ENCODE results near the gene BEST4.
"Not testable (repeated sequence)": the region's sequence is repeated elsewhere in the genome, so short reads cannot be mapped to it uniquely, and the experiment has no call there.

BEST4 gene

DNA sequence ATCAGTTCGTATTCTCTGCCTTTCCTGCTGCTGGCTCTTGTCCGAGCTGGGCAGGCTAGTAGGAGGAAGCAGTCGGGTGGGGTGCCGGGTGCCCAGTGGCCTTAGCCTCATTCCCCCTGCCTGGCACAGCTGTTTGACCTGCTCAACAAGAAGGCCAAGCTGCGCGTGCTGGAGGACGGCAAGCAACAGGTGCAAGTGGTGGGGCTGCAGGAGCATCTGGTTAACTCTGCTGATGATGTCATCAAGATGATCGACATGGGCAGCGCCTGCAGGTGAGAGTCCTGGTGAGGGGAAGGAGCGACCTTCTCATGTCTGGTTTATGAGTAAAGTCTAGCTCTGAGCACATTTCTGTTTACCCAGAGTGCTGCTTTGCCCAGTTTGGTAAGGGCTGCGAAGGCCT lies 28.9 kb downstream of the BEST4 start:
- no peaks in the 10 kb centered on the region for H3K27me3 Mint-ChIP-seq
- intact Hi-C loops (cut with micrococcal nuclease) = no loop called here
- no peak overlapping the region for H3K27ac Mint-ChIP-seq
- peaks cover 28% of the 10 kb centered on the region for H3K36me3 Mint-ChIP-seq (ENCODE audit: low read depth)
- peaks cover 5% of the 10 kb centered on the region for H3K4me1 Mint-ChIP-seq (ENCODE audit: low read depth)
- H3K9me3 Mint-ChIP-seq = no peaks in the 10 kb centered on the region
- no peak overlapping the region for H3K4me3 Mint-ChIP-seq

DNA sequence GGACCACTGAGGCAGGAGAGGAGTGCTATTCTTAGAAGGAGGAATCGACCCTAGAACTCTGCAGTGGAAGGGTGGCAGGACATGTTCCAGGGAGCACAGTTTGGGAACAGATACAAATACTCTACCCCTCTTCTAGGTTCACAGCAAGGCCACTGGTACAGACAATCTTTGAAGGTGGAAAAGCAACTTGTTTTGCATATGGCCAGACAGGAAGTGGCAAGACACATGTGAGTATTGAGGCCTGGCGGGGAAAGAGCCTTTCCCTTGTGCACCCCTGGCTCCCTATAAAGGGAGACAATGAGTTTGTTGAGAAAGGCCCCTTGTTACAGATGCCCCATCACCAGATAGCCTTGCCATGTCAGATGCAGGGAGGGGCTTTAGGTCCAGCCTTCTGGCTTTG lies 30.6 kb downstream of the BEST4 start:
- H3K9me3 Mint-ChIP-seq = no peaks in the 10 kb centered on the region
- H3K27me3 Mint-ChIP-seq = no peaks in the 10 kb centered on the region
- peaks cover 19% of the 10 kb centered on the region for H3K36me3 Mint-ChIP-seq (ENCODE audit: low read depth)
- intact Hi-C loops (cut with micrococcal nuclease) = no loop called here
- H3K27ac Mint-ChIP-seq = no peak overlapping the region
- peaks cover 5% of the 10 kb centered on the region for H3K4me1 Mint-ChIP-seq (ENCODE audit: low read depth)
- no peak overlapping the region for H3K4me3 Mint-ChIP-seq

DNA sequence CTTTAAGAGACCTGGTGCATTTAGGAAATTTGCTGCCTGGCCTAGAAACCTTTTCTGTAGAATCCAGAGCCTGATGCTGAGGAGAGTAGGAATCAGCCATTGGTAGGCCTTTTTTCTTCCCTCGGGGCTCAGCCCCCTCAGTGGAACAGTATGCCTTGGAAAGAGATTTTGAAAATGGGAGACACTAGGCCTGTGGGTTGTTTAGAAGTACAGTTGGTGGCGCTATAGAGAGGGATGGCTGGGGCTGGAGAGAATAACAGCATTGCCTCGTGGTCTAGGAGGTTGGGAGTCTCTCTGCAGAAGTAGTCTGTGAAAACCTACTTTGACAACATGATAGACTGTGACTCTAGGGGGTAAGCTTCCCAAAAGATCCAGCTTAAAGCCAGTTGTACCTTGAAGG lies 40.1 kb downstream of the BEST4 start:
- H3K4me3 Mint-ChIP-seq = no peak overlapping the region
- no peaks in the 10 kb centered on the region for H3K27me3 Mint-ChIP-seq
- no peaks in the 10 kb centered on the region for H3K36me3 Mint-ChIP-seq (ENCODE audit: low read depth)
- intact Hi-C loops (cut with micrococcal nuclease) = no loop called here
- no peaks in the 10 kb centered on the region for H3K9me3 Mint-ChIP-seq
- peaks cover 2% of the 10 kb centered on the region for H3K4me1 Mint-ChIP-seq (ENCODE audit: low read depth)
- H3K27ac Mint-ChIP-seq = no peak overlapping the region

DNA sequence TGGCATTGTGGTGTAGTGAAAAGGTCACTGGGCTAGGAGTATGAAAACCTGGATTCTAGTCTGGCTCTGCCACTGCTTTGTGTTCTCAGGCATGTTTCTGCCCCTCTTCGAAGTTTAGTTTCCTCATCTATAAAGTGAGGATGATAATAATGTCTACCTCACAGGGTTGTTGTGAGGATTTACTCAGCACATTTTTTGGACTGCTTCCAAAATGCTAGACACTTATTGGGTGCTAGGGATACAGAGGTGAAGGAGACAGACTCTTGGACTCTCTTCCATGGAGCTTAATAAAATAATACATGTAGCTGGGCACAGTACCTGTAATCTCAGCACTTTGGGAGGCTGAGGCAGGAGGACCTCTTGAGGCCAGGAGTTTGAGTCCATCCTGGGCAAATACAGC lies 44.8 kb downstream of the BEST4 start:
- peaks cover 15% of the 10 kb centered on the region for H3K4me1 Mint-ChIP-seq (ENCODE audit: low read depth)
- no peaks in the 10 kb centered on the region for H3K9me3 Mint-ChIP-seq
- no peaks in the 10 kb centered on the region for H3K36me3 Mint-ChIP-seq (ENCODE audit: low read depth)
- H3K27me3 Mint-ChIP-seq = no peaks in the 10 kb centered on the region
- H3K27ac Mint-ChIP-seq = peak overlapping the region; percentile 51
- H3K4me3 Mint-ChIP-seq = no peak overlapping the region
- intact Hi-C loops (cut with micrococcal nuclease) = no loop called here

DNA sequence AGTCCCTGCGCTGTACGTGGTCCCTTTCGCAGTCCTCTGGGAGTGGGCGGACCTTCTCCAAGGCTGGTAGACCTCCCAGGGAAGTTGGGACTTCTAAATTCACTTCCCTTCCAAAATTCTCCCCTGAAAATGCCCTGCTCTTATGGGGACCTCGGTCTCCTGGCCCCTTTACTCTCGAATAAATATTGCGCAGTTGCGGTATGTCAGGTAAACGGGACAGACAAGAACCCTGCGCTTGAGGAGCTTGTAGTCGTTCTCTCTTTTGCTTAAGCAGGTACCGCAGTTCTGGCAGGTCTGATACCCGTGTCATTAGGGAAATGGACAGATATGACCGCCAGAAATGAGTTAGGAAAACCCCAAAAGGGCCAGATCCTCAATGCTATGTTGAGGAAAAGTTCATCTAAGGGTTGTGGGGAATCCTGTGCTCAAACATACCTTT lies 47.8 kb downstream of the BEST4 start:
- Mint-ChIP-seq H3K4me3 (peak overlapping the region; percentile 83), H3K27me3 (no peaks in the 10 kb centered on the region), H3K27ac (peak overlapping the region; percentile 93), H3K9me3 (no peaks in the 10 kb centered on the region), H3K36me3 (ENCODE audit: low read depth) (no peaks in the 10 kb centered on the region), H3K4me1 (ENCODE audit: low read depth) (peaks cover 16% of the 10 kb centered on the region)
- intact Hi-C loops (cut with micrococcal nuclease) = no loop called here

DNA sequence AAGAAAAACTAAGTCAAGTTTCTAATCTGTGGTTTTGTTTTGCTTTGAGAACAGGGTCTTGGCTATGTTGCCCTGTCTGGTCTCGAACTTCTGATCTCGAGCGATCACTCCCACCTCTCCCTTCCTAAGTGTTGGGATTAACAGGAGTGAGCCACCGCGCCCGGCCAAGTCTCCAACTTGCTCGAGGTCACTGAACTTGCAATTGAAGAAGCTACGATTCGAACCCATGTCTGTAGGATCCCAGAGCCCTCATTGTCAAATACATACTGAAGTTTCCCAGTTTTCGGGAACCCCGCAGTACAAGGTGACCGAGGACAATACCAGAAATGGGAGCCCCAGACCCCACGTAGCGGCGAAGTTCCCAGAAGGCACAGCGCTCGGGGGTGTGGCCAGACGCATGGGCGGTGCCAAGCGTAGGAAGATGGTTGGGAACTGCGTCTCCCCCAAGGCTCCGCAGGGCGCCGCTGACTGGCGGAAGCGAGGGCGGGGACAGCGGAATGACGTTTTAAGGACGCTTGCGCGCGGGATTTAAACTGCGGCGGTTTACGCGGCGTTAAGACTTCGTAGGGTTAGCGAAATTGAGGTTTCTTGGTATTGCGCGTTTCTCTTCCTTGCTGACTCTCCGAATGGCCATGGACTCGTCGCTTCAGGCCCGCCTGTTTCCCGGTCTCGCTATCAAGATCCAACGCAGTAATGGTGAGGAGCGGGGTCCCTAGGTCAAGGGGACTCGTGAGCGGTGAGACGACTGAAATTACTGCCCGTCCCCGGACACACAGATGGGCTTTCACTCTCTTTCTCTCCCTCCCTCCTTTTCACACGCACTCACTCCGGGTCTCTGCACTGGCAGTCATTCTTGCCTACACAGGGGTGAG lies 48.4 kb downstream of the BEST4 start, which contains the start of gene KIF2C:
Gene KIF2C, plus strand, starts transcription at position 531 of the 872 bp plus-strand sequence. Its CDS starts 96 bp downstream, at position 627.
- Mint-ChIP-seq H3K9me3 (no peaks in the 10 kb centered on the region), H3K36me3 (ENCODE audit: low read depth) (no peaks in the 10 kb centered on the region), H3K27me3 (no peaks in the 10 kb centered on the region), H3K4me3 (peak within 1 kb of the TSS; percentile 83), H3K27ac (peak within 1 kb of the TSS; percentile 93), H3K4me1 (ENCODE audit: low read depth) (peaks cover 20% of the 10 kb centered on the region)
- intact Hi-C loops (cut with micrococcal nuclease) = loop anchor here (2.0 kb wide), 1 partner anchor 35 kb away; the partner anchor contains the start of gene RPS8

DNA sequence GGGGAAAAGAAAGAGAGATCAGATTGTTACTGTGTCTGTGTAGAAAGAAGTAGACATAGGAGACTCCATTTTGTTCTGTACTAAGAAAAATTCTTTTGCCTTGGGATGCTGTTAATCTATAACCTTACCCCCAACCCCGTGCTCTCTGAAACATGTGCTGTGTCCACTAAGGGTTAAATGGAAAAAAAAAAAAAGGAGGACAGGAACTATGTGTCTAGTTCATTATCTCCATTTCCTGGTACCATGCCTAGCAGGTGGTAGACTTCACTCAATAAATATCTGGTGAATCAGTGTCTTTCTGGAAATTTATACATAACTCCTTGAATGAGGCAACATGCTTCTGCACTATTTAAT lies 49.0 kb downstream of the BEST4 start:
- intact Hi-C loops (cut with micrococcal nuclease) = loop anchor here (2.0 kb wide), 1 partner anchor 36 kb away; the partner anchor contains the start of gene RPS8
- Mint-ChIP-seq H3K27ac (peak overlapping the region; percentile 93), H3K4me3 (peak overlapping the region; percentile 83), H3K4me1 (ENCODE audit: low read depth) (peaks cover 20% of the 10 kb centered on the region)
- not testable (repeated sequence) for H3K36me3 Mint-ChIP-seq (ENCODE audit: low read depth); H3K27me3 Mint-ChIP-seq; H3K9me3 Mint-ChIP-seq

DNA sequence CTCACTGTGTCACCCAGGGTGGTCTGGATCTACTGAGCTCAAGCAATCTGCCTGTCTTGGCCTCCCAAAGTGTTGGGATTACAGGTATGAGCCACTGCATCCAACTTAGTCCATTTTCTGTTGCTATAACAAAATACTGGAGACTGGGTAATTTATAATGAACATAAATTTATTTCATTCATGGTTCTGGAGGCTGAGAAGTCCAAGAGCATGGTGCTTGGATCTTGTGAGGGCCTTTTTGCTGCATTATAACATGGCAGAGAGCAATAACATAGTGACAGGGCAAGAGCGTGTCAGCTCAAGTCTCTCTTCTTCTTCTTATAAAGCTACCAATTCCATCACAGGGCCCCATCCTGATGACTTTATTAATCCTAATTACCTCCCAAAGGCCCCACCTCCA lies 52.0 kb downstream of the BEST4 start:
- no peak overlapping the region for H3K27ac Mint-ChIP-seq
- peaks cover 17% of the 10 kb centered on the region for H3K4me1 Mint-ChIP-seq (ENCODE audit: low read depth)
- no peaks in the 10 kb centered on the region for H3K9me3 Mint-ChIP-seq
- H3K36me3 Mint-ChIP-seq (ENCODE audit: low read depth) = no peaks in the 10 kb centered on the region
- intact Hi-C loops (cut with micrococcal nuclease) = no loop called here
- H3K27me3 Mint-ChIP-seq = no peaks in the 10 kb centered on the region
- no peak overlapping the region for H3K4me3 Mint-ChIP-seq

DNA sequence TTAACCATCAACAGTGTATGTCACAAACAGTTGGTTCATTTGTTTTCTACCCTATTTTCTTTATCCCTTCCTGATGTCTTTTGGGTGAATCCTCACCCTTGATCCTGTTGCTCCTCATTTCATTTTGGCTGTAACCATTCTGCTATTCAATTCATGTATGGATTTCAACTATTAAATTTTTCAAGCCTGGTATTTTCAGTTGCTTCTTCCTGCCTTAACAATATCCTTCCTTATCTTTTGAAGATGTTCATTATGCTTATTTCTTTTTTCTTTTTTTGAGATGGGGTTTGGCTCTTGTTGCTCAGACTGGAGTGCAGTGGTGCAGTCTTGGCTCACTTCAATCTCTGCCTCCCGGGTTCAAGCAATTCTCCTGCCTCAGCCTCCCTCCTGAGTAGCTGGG lies 54.2 kb downstream of the BEST4 start:
- no peaks in the 10 kb centered on the region for H3K36me3 Mint-ChIP-seq (ENCODE audit: low read depth)
- H3K4me3 Mint-ChIP-seq = no peak overlapping the region
- peaks cover 18% of the 10 kb centered on the region for H3K4me1 Mint-ChIP-seq (ENCODE audit: low read depth)
- intact Hi-C loops (cut with micrococcal nuclease) = loop anchor here (5.0 kb wide), 1 partner anchor 279 kb away; the partner anchor contains the start of genes HECTD3 and UROD
- H3K27ac Mint-ChIP-seq = no peak overlapping the region
- no peaks in the 10 kb centered on the region for H3K9me3 Mint-ChIP-seq
- H3K27me3 Mint-ChIP-seq = no peaks in the 10 kb centered on the region
